Gastrocnemius medialis (tissue), 4 donors: ENCODE measurements around the gene RAX2.

ENCODE experiments used
- CTCF ChIP-seq, 5 experiments: fragments of 450-650 bp in 3 of 5; fragments of 200-600 bp in 2 of 5; sonication (generic) in 2 of 5; IDR thresholded peaks in 4 of 5; conservative IDR thresholded peaks in 1 of 5; 1 replicate in 4 of 5; 2 replicates in 1 of 5; pipeline ENCODE4 v1.5.1; 2016 to 2019; ENCODE audit warnings: antibody characterized with exemption in 5 of 5, mild to moderate bottlenecking in 3 of 5, moderate library complexity in 3 of 5
- POLR2A ChIP-seq, 2 donors: fragments of 450-650 bp; IDR thresholded peaks; one replicate each; pipeline ENCODE4 v1.6.1; 2017; ENCODE audit warnings: antibody characterized with exemption in 2 of 2, mild to moderate bottlenecking in 2 of 2, moderate library complexity in 2 of 2

GRCh38 chr19:3805859-3806258, 33.8 kb upstream of the RAX2 start:
- no peak for TF ChIP-seq CTCF (IDR thresholded peaks at IDR 0.05 in 4 of 5, conservative IDR thresholded peaks at IDR 0.05 in 1 of 5)
- TF ChIP-seq POLR2A (IDR thresholded peaks at IDR 0.05) = no peak
